Measurements from ENCODE around the gene PDE1A.

DNA sequence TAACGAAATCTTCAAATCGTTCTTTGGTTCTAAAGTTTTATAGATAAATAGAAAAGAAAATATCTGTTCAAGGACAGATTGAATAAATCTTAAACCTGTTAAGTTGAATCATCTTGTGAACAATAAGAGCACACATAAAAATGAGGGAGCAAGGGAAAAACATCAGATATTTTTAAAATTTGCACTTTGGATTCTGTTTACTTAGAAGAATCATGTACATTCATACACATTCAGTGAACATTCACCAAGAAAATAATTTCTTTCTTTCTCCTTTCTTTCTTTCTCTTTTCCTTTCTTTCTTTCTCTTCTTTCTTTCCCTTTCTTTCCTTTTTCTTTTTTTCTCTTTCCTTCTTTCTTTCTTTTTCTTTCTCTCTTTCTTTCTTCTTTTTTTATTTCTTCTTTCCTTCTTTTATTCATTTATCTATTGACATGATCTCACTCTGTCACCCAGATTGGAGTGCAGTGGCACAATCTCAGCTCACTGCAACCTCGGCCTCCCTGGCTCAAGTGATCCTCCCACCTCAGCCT is 164.9 kb downstream of the PDE1A start:
- TF ChIP-seq, protein P1, sequence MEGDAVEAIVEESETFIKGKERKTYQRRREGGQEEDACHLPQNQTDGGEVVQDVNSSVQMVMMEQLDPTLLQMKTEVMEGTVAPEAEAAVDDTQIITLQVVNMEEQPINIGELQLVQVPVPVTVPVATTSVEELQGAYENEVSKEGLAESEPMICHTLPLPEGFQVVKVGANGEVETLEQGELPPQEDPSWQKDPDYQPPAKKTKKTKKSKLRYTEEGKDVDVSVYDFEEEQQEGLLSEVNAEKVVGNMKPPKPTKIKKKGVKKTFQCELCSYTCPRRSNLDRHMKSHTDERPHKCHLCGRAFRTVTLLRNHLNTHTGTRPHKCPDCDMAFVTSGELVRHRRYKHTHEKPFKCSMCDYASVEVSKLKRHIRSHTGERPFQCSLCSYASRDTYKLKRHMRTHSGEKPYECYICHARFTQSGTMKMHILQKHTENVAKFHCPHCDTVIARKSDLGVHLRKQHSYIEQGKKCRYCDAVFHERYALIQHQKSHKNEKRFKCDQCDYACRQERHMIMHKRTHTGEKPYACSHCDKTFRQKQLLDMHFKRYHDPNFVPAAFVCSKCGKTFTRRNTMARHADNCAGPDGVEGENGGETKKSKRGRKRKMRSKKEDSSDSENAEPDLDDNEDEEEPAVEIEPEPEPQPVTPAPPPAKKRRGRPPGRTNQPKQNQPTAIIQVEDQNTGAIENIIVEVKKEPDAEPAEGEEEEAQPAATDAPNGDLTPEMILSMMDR (conservative IDR thresholded peaks at IDR 0.05; ENCODE audit: low read length), result no peak
- TF ChIP-seq EZH2phosphoT487 (IDR thresholded peaks at IDR 0.05; ENCODE audit: borderline replicate concordance, low read depth, low read length), result no peak
